Activated CD8-positive, alpha-beta T cell treated with anti-CD3 and anti-CD28 coated beads, Interleukin-2, amount 10 ng/mL, durations not matched to agents 7 days and 5 days (primary cell): ENCODE data around the gene FOXO3. TPM values are rescaled to one million over a fixed set of nuclear protein-coding genes. Genes with fewer than 3 reads are reported as not detected.

ENCODE experiments used
- ATAC-seq: fragments of 150-1000 bp; cut with Tn5 transposase; one replicate; pipeline ENCODE4 v1.10.0; 2021; ENCODE audit warnings: moderate library complexity
- CTCF ChIA-PET: fragments of 350-600 bp; sonication (Branson Sonifier 250); formaldehyde crosslinking; loops from one replicate; lab custom pipeline; 2021; ENCODE audit warnings: antibody characterized with exemption; lab: Charles Lee
- POLR2A ChIA-PET: fragments of 350-600 bp; sonication (Branson Sonifier 250); formaldehyde crosslinking; loops from one replicate; lab custom pipeline; 2021; ENCODE audit warnings: antibody characterized with exemption; lab: Charles Lee
- DNase-seq: peaks from one replicate; pipeline ENCODE4 v3.0.0-alpha.2; 2020
- H3K27ac Mint-ChIP-seq: one replicate; pipeline ENCODE4 v1.8.0; 2021; ENCODE audit warnings: mild to moderate bottlenecking, mixed read lengths
- H3K27me3 Mint-ChIP-seq: one replicate; pipeline ENCODE4 v1.8.0; 2021; ENCODE audit warnings: low read depth, mixed read lengths
- H3K36me3 Mint-ChIP-seq: one replicate; pipeline ENCODE4 v1.8.0; 2021; ENCODE audit warnings: low read depth, mixed read lengths
- H3K4me1 Mint-ChIP-seq: one replicate; pipeline ENCODE4 v1.8.0; 2021; ENCODE audit warnings: low read depth, mixed read lengths
- H3K4me3 Mint-ChIP-seq: one replicate; pipeline ENCODE4 v1.8.0; 2021; ENCODE audit warnings: mild to moderate bottlenecking, mixed read lengths
- H3K9me3 Mint-ChIP-seq: one replicate; pipeline ENCODE4 v1.8.0; 2022; ENCODE audit warnings: mixed read lengths; ENCODE audit not compliant: insufficient read depth
- total RNA-seq, 2 experiments: library from RNA; stranded (reverse); gene quantifications; one replicate each; pipeline ENCODE4 v1.2.3, GENCODE V29; 2021

The FOXO3 gene
- total RNA-seq, 2 experiments from 2014 or later = 12.2 to 12.3 TPM

GRCh38 chr6:108640104-108640503 lies 79.4 kb downstream of the FOXO3 start:
- CTCF ChIA-PET = interaction anchor here (0.8 kb wide), 1 partner anchor 9 kb away, joined by 3 read pairs; no protein-coding TSS in a partner anchor
- Mint-ChIP-seq H3K9me3 (no peaks in the 10 kb centered on the region), H3K4me1 (peaks cover 20% of the 10 kb centered on the region), H3K27ac (no peak overlapping the region), H3K27me3 (no peaks in the 10 kb centered on the region), H3K36me3 (no peaks in the 10 kb centered on the region), H3K4me3 (no peak overlapping the region)
- ATAC-seq (no peak), DNase-seq (no peak)
- POLR2A ChIA-PET = interaction anchor here (0.9 kb wide), 1 partner anchor 11 kb away, joined by 4 read pairs; no protein-coding TSS in a partner anchor

- DNase-seq = no peak
- H3K4me1 Mint-ChIP-seq = peaks cover 3% of the 10 kb centered on the region
- no peaks in the 10 kb centered on the region for H3K9me3 Mint-ChIP-seq
- no peaks in the 10 kb centered on the region for H3K36me3 Mint-ChIP-seq
- no peaks in the 10 kb centered on the region for H3K27me3 Mint-ChIP-seq
- CTCF ChIA-PET = interaction anchor here (1.5 kb wide), 1 partner anchor 15 kb away, joined by 3 read pairs; no protein-coding TSS in a partner anchor
- H3K27ac Mint-ChIP-seq = no peak overlapping the region
- ATAC-seq = no peak
- H3K4me3 Mint-ChIP-seq = no peak overlapping the region
- POLR2A ChIA-PET = no interaction called here
These were observed 82.5 kb downstream of the FOXO3 start for GRCh38 chr6:108643184-108643583.

DNA sequence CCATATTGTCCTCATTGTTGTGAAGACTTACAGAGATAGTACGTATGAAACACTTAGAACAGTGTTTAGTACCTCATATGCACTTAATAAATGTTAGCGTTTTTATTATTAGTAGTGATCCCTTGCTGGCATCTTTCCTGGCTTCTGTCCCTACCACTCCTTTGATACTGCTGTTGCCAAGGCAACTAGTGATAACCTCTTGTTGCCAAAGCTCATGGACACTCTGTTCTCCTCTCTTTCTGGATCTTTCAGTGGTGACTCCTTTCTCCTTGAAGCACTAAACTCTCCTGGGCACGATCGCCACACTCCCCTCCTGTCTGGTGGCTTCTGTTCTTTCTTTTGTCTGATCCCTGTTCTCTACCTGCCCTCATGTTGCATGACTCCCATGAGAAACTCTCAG lies 83.5 kb downstream of the FOXO3 start:
- H3K27me3 Mint-ChIP-seq = no peaks in the 10 kb centered on the region
- H3K9me3 Mint-ChIP-seq = no peaks in the 10 kb centered on the region
- H3K4me1 Mint-ChIP-seq = peaks cover 3% of the 10 kb centered on the region
- no peak for ATAC-seq
- POLR2A ChIA-PET = no interaction called here
- no peak overlapping the region for H3K4me3 Mint-ChIP-seq
- no peaks in the 10 kb centered on the region for H3K36me3 Mint-ChIP-seq
- DNase-seq = no peak
- CTCF ChIA-PET = interaction anchor here (1.5 kb wide), 1 partner anchor 14 kb away, joined by 3 read pairs; no protein-coding TSS in a partner anchor
- H3K27ac Mint-ChIP-seq = no peak overlapping the region

DNA sequence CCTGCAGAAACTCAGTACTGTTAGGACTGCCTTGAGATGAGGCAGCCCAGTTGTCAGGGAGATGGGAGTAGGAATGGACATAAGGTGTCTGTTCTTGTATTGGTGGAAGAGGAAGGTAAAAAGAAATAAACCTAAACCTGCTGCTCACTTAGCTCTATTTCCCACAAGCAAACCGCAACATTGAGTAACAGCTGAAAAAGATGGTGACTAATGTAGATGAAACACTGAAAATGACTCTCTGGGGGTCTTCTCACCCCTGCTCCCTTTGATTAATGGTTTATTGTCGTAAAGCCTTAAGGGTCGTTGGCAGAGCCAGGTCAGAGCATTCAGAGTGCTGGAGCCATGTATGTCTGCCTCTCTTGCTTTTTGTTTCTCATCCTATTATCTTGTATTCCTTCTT lies 87.5 kb downstream of the FOXO3 start:
- Mint-ChIP-seq H3K9me3 (no peaks in the 10 kb centered on the region), H3K4me3 (no peak overlapping the region), H3K27ac (no peak overlapping the region), H3K36me3 (no peaks in the 10 kb centered on the region), H3K4me1 (peaks cover 7% of the 10 kb centered on the region), H3K27me3 (no peaks in the 10 kb centered on the region)
- ChIA-PET POLR2A (no interaction called here), CTCF (no interaction called here)
- no peak for ATAC-seq
- no peak for DNase-seq

GRCh38 chr6:108650325-108650724 lies 89.6 kb downstream of the FOXO3 start:
- H3K36me3 Mint-ChIP-seq = no peaks in the 10 kb centered on the region
- ChIA-PET POLR2A (interaction anchor here (1.1 kb wide), 1 partner anchor 10 kb away, joined by 4 read pairs; no protein-coding TSS in a partner anchor), CTCF (no interaction called here)
- no peaks in the 10 kb centered on the region for H3K27me3 Mint-ChIP-seq
- DNase-seq (no peak), ATAC-seq (no peak)
- H3K4me1 Mint-ChIP-seq = peaks cover 19% of the 10 kb centered on the region
- H3K4me3 Mint-ChIP-seq = no peak overlapping the region
- H3K9me3 Mint-ChIP-seq = no peaks in the 10 kb centered on the region
- no peak overlapping the region for H3K27ac Mint-ChIP-seq

DNA sequence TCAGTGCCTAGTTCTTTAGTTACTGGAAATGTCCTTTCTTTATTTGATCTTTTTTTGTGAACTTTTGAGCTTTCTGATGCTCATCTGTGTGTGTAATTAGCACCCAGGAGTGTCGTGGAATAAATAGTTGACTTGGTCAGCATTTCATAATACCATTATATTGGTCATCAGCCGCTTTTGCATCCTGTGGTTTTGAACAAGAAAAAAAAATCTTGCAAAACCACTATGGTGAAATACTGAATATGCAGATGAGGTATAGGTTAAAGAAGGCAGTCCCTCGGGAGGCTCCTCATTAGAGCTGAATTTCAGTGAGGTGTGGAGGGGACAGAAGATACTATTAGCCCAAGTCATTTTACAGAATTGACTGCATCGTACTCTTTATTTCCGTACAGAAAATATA lies 90.1 kb downstream of the FOXO3 start:
- no peak overlapping the region for H3K27ac Mint-ChIP-seq
- no peaks in the 10 kb centered on the region for H3K9me3 Mint-ChIP-seq
- no peak for DNase-seq
- ChIA-PET CTCF (no interaction called here), POLR2A (interaction anchor here (1.1 kb wide), 1 partner anchor 10 kb away, joined by 4 read pairs; no protein-coding TSS in a partner anchor)
- H3K36me3 Mint-ChIP-seq = no peaks in the 10 kb centered on the region
- peaks cover 19% of the 10 kb centered on the region for H3K4me1 Mint-ChIP-seq
- no peak for ATAC-seq
- no peak overlapping the region for H3K4me3 Mint-ChIP-seq
- H3K27me3 Mint-ChIP-seq = no peaks in the 10 kb centered on the region

GRCh38 chr6:108651340-108652227 lies 90.9 kb downstream of the FOXO3 start:
- no peak overlapping the region for H3K27ac Mint-ChIP-seq
- ATAC-seq = no peak
- H3K9me3 Mint-ChIP-seq = no peaks in the 10 kb centered on the region
- peaks cover 19% of the 10 kb centered on the region for H3K4me1 Mint-ChIP-seq
- POLR2A ChIA-PET = interaction anchor here (1.1 kb wide), 1 partner anchor 11 kb away, joined by 4 read pairs; no protein-coding TSS in a partner anchor
- H3K4me3 Mint-ChIP-seq = no peak overlapping the region
- CTCF ChIA-PET = no interaction called here
- no peak for DNase-seq
- no peaks in the 10 kb centered on the region for H3K36me3 Mint-ChIP-seq
- H3K27me3 Mint-ChIP-seq = no peaks in the 10 kb centered on the region

GRCh38 chr6:108652375-108652774 lies 91.7 kb downstream of the FOXO3 start:
- no peaks in the 10 kb centered on the region for H3K9me3 Mint-ChIP-seq
- H3K36me3 Mint-ChIP-seq = no peaks in the 10 kb centered on the region
- no peak overlapping the region for H3K4me3 Mint-ChIP-seq
- no peak overlapping the region for H3K27ac Mint-ChIP-seq
- DNase-seq = no peak
- peaks cover 19% of the 10 kb centered on the region for H3K4me1 Mint-ChIP-seq
- H3K27me3 Mint-ChIP-seq = no peaks in the 10 kb centered on the region
- ChIA-PET CTCF (no interaction called here), POLR2A (no interaction called here)
- ATAC-seq = no peak

DNA sequence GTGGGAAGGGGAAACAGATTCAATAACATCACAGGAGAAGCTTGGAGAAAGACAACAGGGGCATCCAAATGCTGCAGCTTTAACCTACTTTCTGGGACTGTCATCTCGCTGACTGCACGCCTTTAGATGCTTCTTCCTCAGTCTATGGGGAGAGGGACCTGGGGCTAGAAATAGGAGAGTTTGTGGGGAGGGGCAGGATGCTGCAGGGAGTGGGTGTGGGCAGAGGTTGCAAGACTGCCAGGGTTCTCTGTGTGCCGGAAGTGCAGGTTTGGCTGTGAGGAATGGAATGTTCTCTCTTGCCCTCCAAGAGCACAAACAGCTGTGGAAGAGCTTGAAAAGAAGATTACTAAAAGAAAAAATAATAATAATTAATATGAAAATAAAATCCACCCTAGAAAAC lies 93.2 kb downstream of the FOXO3 start:
- no peaks in the 10 kb centered on the region for H3K27me3 Mint-ChIP-seq
- CTCF ChIA-PET = interaction anchor here (1.1 kb wide), 1 partner anchor 112 kb away, joined by 3 read pairs; no protein-coding TSS in a partner anchor
- POLR2A ChIA-PET = no interaction called here

DNA sequence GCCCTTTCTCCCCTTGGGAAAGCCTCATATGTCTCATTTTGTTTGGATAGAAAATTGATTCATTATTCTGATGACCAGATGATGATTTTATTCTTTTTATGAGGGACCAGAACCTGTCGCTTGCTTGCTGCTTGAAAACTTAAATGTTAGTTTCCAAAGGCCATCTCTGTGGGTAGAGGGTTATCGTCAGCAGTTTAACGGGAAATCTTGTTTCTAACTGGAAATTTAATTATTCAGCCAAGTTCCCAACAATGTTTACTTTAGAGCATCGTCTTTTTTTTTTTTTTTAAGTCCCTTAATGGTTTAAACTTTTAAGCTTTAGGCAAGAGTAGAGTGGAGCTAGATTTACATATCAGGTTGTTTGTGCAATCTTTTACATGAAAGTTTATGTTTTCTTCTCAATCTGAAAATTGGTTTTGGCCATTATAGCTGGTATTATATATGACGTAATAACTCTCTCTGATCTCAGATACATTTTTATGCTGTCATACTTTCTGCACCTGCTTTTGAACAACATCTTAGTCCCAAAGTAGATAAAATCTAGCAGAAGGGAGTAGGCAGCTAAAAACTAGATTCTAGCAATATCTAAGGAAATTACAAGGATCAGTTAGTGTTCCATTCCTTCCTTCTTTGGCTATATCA lies 93.9 kb downstream of the FOXO3 start:
- Mint-ChIP-seq H3K36me3 (no peaks in the 10 kb centered on the region), H3K27me3 (no peaks in the 10 kb centered on the region), H3K27ac (no peak overlapping the region), H3K9me3 (no peaks in the 10 kb centered on the region), H3K4me3 (no peak overlapping the region), H3K4me1 (peaks cover 19% of the 10 kb centered on the region)
- ChIA-PET POLR2A (interaction anchor here (0.5 kb wide), 1 partner anchor 786 kb away, joined by 4 read pairs; no protein-coding TSS in a partner anchor), CTCF (interaction anchor here (1.1 kb wide), 1 partner anchor 113 kb away, joined by 3 read pairs; no protein-coding TSS in a partner anchor)
- ATAC-seq = no peak
- DNase-seq = no peak

More for the DNA sequence above, 93.2 kb downstream of the FOXO3 start:
- Mint-ChIP-seq H3K9me3 (no peaks in the 10 kb centered on the region), H3K27ac (no peak overlapping the region), H3K4me3 (no peak overlapping the region), H3K4me1 (peaks cover 19% of the 10 kb centered on the region), H3K36me3 (no peaks in the 10 kb centered on the region)
- no peak for DNase-seq
- ATAC-seq = no peak

GRCh38 chr6:108655806-108656651 lies 95.3 kb downstream of the FOXO3 start:
- ATAC-seq (no peak), DNase-seq (no peak)
- ChIA-PET POLR2A (no interaction called here), CTCF (no interaction called here)
- Mint-ChIP-seq H3K4me1 (peaks cover 19% of the 10 kb centered on the region), H3K4me3 (no peak overlapping the region), H3K27me3 (no peaks in the 10 kb centered on the region), H3K36me3 (no peaks in the 10 kb centered on the region), H3K9me3 (no peaks in the 10 kb centered on the region), H3K27ac (no peak overlapping the region)
